HepG2 (cell line): ENCODE results near the gene PHRF1. TPM values are rescaled to one million over a fixed set of nuclear protein-coding genes. Genes with fewer than 3 reads are reported as not detected.

ENCODE experiments used
- ATAC-seq: fragments of 200-7000 bp; cut with Tn5 transposase; 3 replicates; pipeline ENCODE4 v1.9.1; 2020; ENCODE audit warnings: mild to moderate bottlenecking, moderate library complexity
- BruUV-seq: library from RNA; stranded (reverse); fragments of 400-500 nt; replicated peaks from 2 replicates; lab custom pipeline; 2021; lab: Mats Ljungman, UMichigan
- CTCF ChIA-PET: fragments of 300-600 bp; formaldehyde crosslinking; extraction: SDS; loops from one replicate; lab custom pipeline; 2021; ENCODE audit warnings: low total read pairs, inconsistent platforms, low intra/inter-chr PET ratio; lab: Yijun Ruan, JAX
- POLR2A ChIA-PET: fragments of 350-600 bp; sonication (Branson Sonifier 250); formaldehyde crosslinking; loops from one replicate; lab custom pipeline; 2020; ENCODE audit warnings: antibody characterized with exemption, inconsistent platforms; lab: Yijun Ruan, JAX
- DNase-seq: peaks from one replicate; pipeline ENCODE4 v3.0.0-alpha.2; 2015; ENCODE audit warnings: low spot score
- FAIRE-seq: peaks from 3 replicates; lab custom pipeline; 2011; peaks lifted over from hg19 to GRCh38; lab: Jason Lieb, UNC
- H2AFZ ChIP-seq: one replicate; pipeline ENCODE4 v1.6.1; 2011; ENCODE audit warnings: low read length, inconsistent platforms
- H3K27ac ChIP-seq: fragments of 300-600 bp; 3 replicates; pipeline ENCODE4 v1.8.0; 2011; ENCODE audit warnings: mixed run types, mild to moderate bottlenecking, mixed read lengths, low read length, inconsistent platforms; ENCODE audit not compliant: insufficient read depth; ENCODE audit errors: extremely low read length
- H3K27me3 ChIP-seq, 2 experiments: fragments of 200-600 bp in 1 of 2; 2 replicates in 1 of 2; 3 replicates in 1 of 2; pipeline versions ENCODE4 v1.6.0 to v1.8.0; 2011; ENCODE audit warnings: low read length in 2 of 2, mild to moderate bottlenecking in 2 of 2, moderate library complexity in 2 of 2, inconsistent platforms in 1 of 2; ENCODE audit not compliant: insufficient read depth in 2 of 2, control insufficient read depth in 1 of 2
- H3K36me3 ChIP-seq, 2 experiments: fragments of 200-600 bp in 1 of 2; replicated peaks in 1 of 2; 2 replicates in 1 of 2; 3 replicates in 1 of 2; pipeline versions ENCODE4 v1.5.1 to v1.8.0; 2011; ENCODE audit warnings: low read length in 2 of 2, inconsistent platforms in 1 of 2; ENCODE audit not compliant: insufficient read depth in 2 of 2, control insufficient read depth in 1 of 2
- H3K4me1 ChIP-seq: 2 replicates; pipeline ENCODE4 v1.5.1; 2012; ENCODE audit warnings: low read length, inconsistent platforms; ENCODE audit not compliant: insufficient read depth
- H3K4me2 ChIP-seq: 2 replicates; pipeline ENCODE4 v1.6.0; 2011; ENCODE audit warnings: low read depth, low read length, inconsistent platforms
- H3K4me3 ChIP-seq, 3 experiments: fragments of 200-600 bp in 1 of 3; sonication (generic), shearing (Covaris generic) in 1 of 3; replicated peaks in 1 of 3; 2 replicates each; pipeline ENCODE4 v1.5.1; 2011 to 2016; ENCODE audit warnings: low read length in 3 of 3, inconsistent platforms in 2 of 3, low read depth in 2 of 3, mild to moderate bottlenecking in 2 of 3, control low read depth in 1 of 3, mixed read lengths in 1 of 3; ENCODE audit not compliant: insufficient read depth in 1 of 3
- H3K79me2 ChIP-seq: one replicate; pipeline ENCODE4 v1.6.1; 2011; ENCODE audit warnings: low read length, inconsistent platforms; ENCODE audit not compliant: insufficient read depth
- H3K9ac ChIP-seq: 2 replicates; pipeline ENCODE4 v1.6.0; 2011; ENCODE audit warnings: mild to moderate bottlenecking, low read depth, low read length, inconsistent platforms; ENCODE audit not compliant: insufficient read depth
- H3K9me3 ChIP-seq: 2 replicates; pipeline ENCODE4 v1.5.1; 2012; ENCODE audit warnings: mild to moderate bottlenecking, low read length
- H4K20me1 ChIP-seq: 2 replicates; pipeline ENCODE4 v1.6.0; 2011; ENCODE audit warnings: inconsistent platforms, mild to moderate bottlenecking, low read length, moderate library complexity; ENCODE audit not compliant: insufficient read depth
- AGO2 ChIP-seq: fragments of 200-400 bp; formaldehyde crosslinking; optimal IDR thresholded peaks from 2 replicates; pipeline ENCODE3; 2017; ENCODE audit warnings: mild to moderate bottlenecking, low read depth, low read length, moderate library complexity
- CCAR2 ChIP-seq: fragments of 200-400 bp; formaldehyde crosslinking; optimal IDR thresholded peaks from 2 replicates; pipeline ENCODE3; 2018; ENCODE audit warnings: low read depth, mild to moderate bottlenecking, low read length, moderate library complexity
- ELF1 ChIP-seq: sonication (generic); formaldehyde crosslinking; IDR thresholded peaks from 2 replicates; pipeline ENCODE4 v1.4.0; 2020; ENCODE audit warnings: missing genetic modification reagents
- FOXA1 ChIP-seq, 2 experiments: fragments of 450-650 bp in 1 of 2; sonication (generic) in 1 of 2; formaldehyde crosslinking in 1 of 2; IDR thresholded peaks; 2 replicates each; pipeline versions ENCODE4 v1.4.0 to v1.6.1; 2016 to 2020; ENCODE audit warnings: missing genetic modification reagents in 1 of 2
- GLI4 ChIP-seq: sonication (generic); formaldehyde crosslinking; IDR thresholded peaks from 2 replicates; pipeline ENCODE4 v1.5.1; 2020; ENCODE audit warnings: missing genetic modification reagents, mild to moderate bottlenecking, moderate library complexity, borderline replicate concordance
- HDAC1 ChIP-seq: sonication (generic); formaldehyde crosslinking; IDR thresholded peaks from 2 replicates; pipeline ENCODE4 v1.5.1; 2020; ENCODE audit warnings: mild to moderate bottlenecking, missing genetic modification reagents
- KDM5B ChIP-seq: sonication (generic); formaldehyde crosslinking; IDR thresholded peaks from 2 replicates; pipeline ENCODE4 v1.4.0; 2020; ENCODE audit warnings: missing genetic modification reagents, mild to moderate bottlenecking, borderline replicate concordance
- MAFK ChIP-seq, 2 experiments: IDR thresholded peaks in 1 of 2; conservative IDR thresholded peaks in 1 of 2; 2 replicates each; pipeline ENCODE4 v1.6.1; 2011; ENCODE audit warnings: improper control_type of control experiment in 2 of 2, low read length in 2 of 2
- TP53 ChIP-seq: sonication (generic); formaldehyde crosslinking; conservative IDR thresholded peaks from 2 replicates; pipeline ENCODE4 v1.4.0; 2020; ENCODE audit warnings: missing genetic modification reagents
- ZNF337 ChIP-seq: sonication (generic); formaldehyde crosslinking; IDR thresholded peaks from 2 replicates; pipeline ENCODE4 v1.5.1; 2020; ENCODE audit warnings: missing genetic modification reagents, low read depth, mild to moderate bottlenecking, borderline replicate concordance
- ZNF350 ChIP-seq: sonication (generic); formaldehyde crosslinking; IDR thresholded peaks from 2 replicates; pipeline ENCODE4 v1.4.0; 2020; ENCODE audit warnings: mild to moderate bottlenecking, low read depth, missing genetic modification reagents, borderline replicate concordance
- ZNF629 ChIP-seq: sonication (generic); formaldehyde crosslinking; conservative IDR thresholded peaks from 2 replicates; pipeline ENCODE4 v1.5.0; 2020; ENCODE audit warnings: missing genetic modification reagents
- ZNF644 ChIP-seq: IDR thresholded peaks from 2 replicates; pipeline ENCODE4 v1.6.1; 2016; ENCODE audit warnings: low read depth
- WGBS: methylation state at CpG from one replicate; pipeline ENCODE4 v1.1.6; 2017; ENCODE audit warnings: low lambda C conversion rate; 5-methylcytosine and 5-hydroxymethylcytosine counted together
- in situ Hi-C: cut with HindIII; loops from 2 replicates; pipeline ENCODE4 v1.10.0; 2017; ENCODE audit warnings: low pct_unique_long_range_greater_than_20kb; ENCODE audit not compliant: extremely low pct_ligation_motif_present
- intact Hi-C: fragments of 100-400 bp; cut with micrococcal nuclease; formaldehyde crosslinking; loops from one replicate; pipeline ENCODE4 v1.10.0; 2022; ENCODE audit not compliant: unreplicated experiment
- polyA plus RNA-seq, 8 experiments: library from polyadenylated mRNA; depleted of rRNA in 3 of 8; stranded (reverse) in 7 of 8; unstranded in 1 of 8; fragments of >200 nt; fragmentation: Illumina TruSeq in 4 of 8; extraction: Trizol in 4 of 8; gene quantifications; 2 replicates each; pipeline versions ENCODE4 v1.2.1 to v1.2.3, GENCODE V29; 2011 to 2016; ENCODE audit warnings: low read depth in 4 of 8, missing spikeins in 1 of 8, mixed read lengths in 1 of 8; ENCODE audit not compliant: insufficient read depth in 1 of 8
- total RNA-seq, 5 experiments: library from RNA; depleted of rRNA; stranded (reverse); fragments of >200 nt; fragmentation: Illumina TruSeq; extraction: Trizol; gene quantifications; 2 replicates each; pipeline ENCODE4 v1.2.3, GENCODE V29; 2016; ENCODE audit warnings: low read depth in 1 of 5
- TF ChIP-seq, protein P1 (sequence below): sonication (generic); formaldehyde crosslinking; IDR thresholded peaks from 2 replicates; pipeline ENCODE4 v1.5.0; 2020; ENCODE audit warnings: missing genetic modification reagents, mild to moderate bottlenecking, borderline replicate concordance
- TF ChIP-seq, protein P2 (sequence below): sonication (generic); formaldehyde crosslinking; IDR thresholded peaks from 2 replicates; pipeline ENCODE4 v1.9.0; 2021; ENCODE audit warnings: missing genetic modification reagents, mild to moderate bottlenecking, borderline replicate concordance
- TF ChIP-seq, protein P3 (sequence below): sonication (generic); formaldehyde crosslinking; IDR thresholded peaks from 2 replicates; pipeline ENCODE4 v1.4.0; 2020; ENCODE audit warnings: missing genetic modification reagents, low read depth, mild to moderate bottlenecking, borderline replicate concordance
- TF ChIP-seq, protein P4 (sequence below): sonication (generic); formaldehyde crosslinking; IDR thresholded peaks from 2 replicates; pipeline ENCODE4 v1.5.1; 2020; ENCODE audit warnings: missing genetic modification reagents, mild to moderate bottlenecking, borderline replicate concordance

The PHRF1 gene
- total and polyA plus RNA-seq, 2 of the 13 experiments (the other 11 are each of a cell fraction or from before 2014, with no cell fraction given), result 8.2 to 16.7 TPM

- BruUV-seq, result no TSS peak
- no peaks in the 10 kb centered on the region for H3K9me3 ChIP-seq
- in situ Hi-C loops, result loop anchor here (10.0 kb wide), 1 partner anchor 74 kb away; the partner anchor contains the start of genes CDHR5 and SCT
- no peaks in the 10 kb centered on the region for H3K79me2 ChIP-seq
- H4K20me1 ChIP-seq, result no peaks in the 10 kb centered on the region
- peak; percentile 1; the same call in 1 of the 3 replicates for ATAC-seq
- no peak overlapping the region for H2AFZ ChIP-seq
- ChIA-PET POLR2A (interaction anchor here (0.6 to 1.5 kb wide), 4 partner anchors 9 to 37 kb away, joined by 3 to 5 read pairs (median 4); partner anchors contain the start of gene PHRF1), CTCF (no interaction called here)
- H3K27ac ChIP-seq, result no peak overlapping the region
- no peak for DNase-seq
- FAIRE-seq, result no peak
- TF ChIP-seq KDM5B (CRISPR knock-in tag) (0 out of 2 replicates have a peak, but pooled peaks have one; percentile 28), FOXA1 (IDR thresholded peaks at IDR 0.05) (no peak), FOXA1 (CRISPR knock-in tag; IDR thresholded peaks at IDR 0.05) (no peak), TP53 (CRISPR knock-in tag) (no peak), CCAR2 (no peak), ZNF644 (CRISPR knock-in tag) (no peak), ZNF629 (no peak), GLI4 (CRISPR knock-in tag) (no peak), AGO2 (no peak), ELF1 (CRISPR knock-in tag) (no peak), ZNF337 (CRISPR knock-in tag) (no peak), MAFK (conservative IDR thresholded peaks at IDR 0.05 in 1 of 2, IDR thresholded peaks at IDR 0.05 in 1 of 2; ENCODE audit: low read length in 2 of 2) (peak in 1 of 2 experiments; percentile 23; a peak in 1 of 4 replicates), ZNF350 (CRISPR knock-in tag) (no peak), HDAC1 (0 out of 2 replicates have a peak, but pooled peaks have one; percentile 12)
- TF ChIP-seq, protein P1, sequence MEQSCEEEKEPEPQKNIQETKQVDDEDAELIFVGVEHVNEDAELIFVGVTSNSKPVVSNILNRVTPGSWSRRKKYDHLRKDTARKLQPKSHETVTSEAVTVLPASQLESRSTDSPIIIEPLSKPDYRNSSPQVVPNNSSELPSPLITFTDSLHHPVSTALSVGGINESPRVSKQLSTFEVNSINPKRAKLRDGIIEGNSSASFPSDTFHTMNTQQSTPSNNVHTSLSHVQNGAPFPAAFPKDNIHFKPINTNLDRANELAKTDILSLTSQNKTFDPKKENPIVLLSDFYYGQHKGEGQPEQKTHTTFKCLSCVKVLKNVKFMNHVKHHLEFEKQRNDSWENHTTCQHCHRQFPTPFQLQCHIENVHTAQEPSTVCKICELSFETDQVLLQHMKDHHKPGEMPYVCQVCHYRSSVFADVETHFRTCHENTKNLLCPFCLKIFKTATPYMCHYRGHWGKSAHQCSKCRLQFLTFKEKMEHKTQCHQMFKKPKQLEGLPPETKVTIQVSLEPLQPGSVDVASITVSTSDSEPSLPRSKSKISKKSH, result no peak
- TF ChIP-seq, protein P2, sequence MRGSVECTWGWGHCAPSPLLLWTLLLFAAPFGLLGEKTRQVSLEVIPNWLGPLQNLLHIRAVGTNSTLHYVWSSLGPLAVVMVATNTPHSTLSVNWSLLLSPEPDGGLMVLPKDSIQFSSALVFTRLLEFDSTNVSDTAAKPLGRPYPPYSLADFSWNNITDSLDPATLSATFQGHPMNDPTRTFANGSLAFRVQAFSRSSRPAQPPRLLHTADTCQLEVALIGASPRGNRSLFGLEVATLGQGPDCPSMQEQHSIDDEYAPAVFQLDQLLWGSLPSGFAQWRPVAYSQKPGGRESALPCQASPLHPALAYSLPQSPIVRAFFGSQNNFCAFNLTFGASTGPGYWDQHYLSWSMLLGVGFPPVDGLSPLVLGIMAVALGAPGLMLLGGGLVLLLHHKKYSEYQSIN, result no peak
- TF ChIP-seq, protein P3, sequence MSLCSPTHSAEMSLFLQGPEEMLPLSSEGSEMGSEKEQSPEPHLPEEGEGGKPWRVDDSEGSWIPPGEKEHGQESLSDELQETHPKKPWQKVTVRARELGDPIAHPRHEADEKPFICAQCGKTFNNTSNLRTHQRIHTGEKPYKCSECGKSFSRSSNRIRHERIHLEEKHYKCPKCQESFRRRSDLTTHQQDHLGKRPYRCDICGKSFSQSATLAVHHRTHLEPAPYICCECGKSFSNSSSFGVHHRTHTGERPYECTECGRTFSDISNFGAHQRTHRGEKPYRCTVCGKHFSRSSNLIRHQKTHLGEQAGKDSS, result no peak
- TF ChIP-seq, protein P4, sequence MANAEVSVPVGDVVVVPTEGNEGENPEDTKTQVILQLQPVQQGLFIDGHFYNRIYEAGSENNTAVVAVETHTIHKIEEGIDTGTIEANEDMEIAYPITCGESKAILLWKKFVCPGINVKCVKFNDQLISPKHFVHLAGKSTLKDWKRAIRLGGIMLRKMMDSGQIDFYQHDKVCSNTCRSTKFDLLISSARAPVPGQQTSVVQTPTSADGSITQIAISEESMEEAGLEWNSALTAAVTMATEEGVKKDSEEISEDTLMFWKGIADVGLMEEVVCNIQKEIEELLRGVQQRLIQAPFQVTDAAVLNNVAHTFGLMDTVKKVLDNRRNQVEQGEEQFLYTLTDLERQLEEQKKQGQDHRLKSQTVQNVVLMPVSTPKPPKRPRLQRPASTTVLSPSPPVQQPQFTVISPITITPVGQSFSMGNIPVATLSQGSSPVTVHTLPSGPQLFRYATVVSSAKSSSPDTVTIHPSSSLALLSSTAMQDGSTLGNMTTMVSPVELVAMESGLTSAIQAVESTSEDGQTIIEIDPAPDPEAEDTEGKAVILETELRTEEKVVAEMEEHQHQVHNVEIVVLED (CRISPR knock-in tag), result no peak
- peaks cover 54% of the 10 kb centered on the region for H3K4me1 ChIP-seq
- 0% methylated on average over 1 of the region's 5 CpGs for WGBS
- H3K9ac ChIP-seq, result no peak overlapping the region
- no peaks in the 10 kb centered on the region for H3K36me3 ChIP-seq
- peaks cover 11 to 31% of the 10 kb centered on the region in 2 experiments for H3K27me3 ChIP-seq
- no peak overlapping the region; a peak in 1 of 6 replicates for H3K4me3 ChIP-seq
- H3K4me2 ChIP-seq, result no peak overlapping the region
- intact Hi-C loops, result loop anchor here (10.0 kb wide), 1 partner anchor 64 kb away; the partner anchor contains the start of gene IRF7
Measured at GRCh38 chr11:550746-551085, 25.6 kb upstream of the PHRF1 start.
